B cell (primary cell): ENCODE data around the gene OSBP2.

Experiments
- CTCF ChIP-seq: fragments of 200-600 bp; IDR thresholded peaks from one replicate; pipeline ENCODE4 v1.8.0; 2022; ENCODE audit warnings: antibody characterized with exemption, mild to moderate bottlenecking
- EZH2 ChIP-seq: IDR thresholded peaks from 2 replicates; pipeline ENCODE4 v1.6.1; 2012; ENCODE audit warnings: borderline replicate concordance, low read depth, mild to moderate bottlenecking, moderate library complexity, low read length; ENCODE audit not compliant: insufficient read depth, poor library complexity, severe bottlenecking

- TF ChIP-seq CTCF (no peak), EZH2 (no peak)
Observed at GRCh38 chr22:30782613-30783012, 87.9 kb downstream of the OSBP2 start.
